GM21786 (cell line): ENCODE results near the gene CHAC1.
A peak's percentile ranks its signal among the peaks of the same experiment; 100 is the strongest.
"Not testable (repeated sequence)": the region's sequence is repeated elsewhere in the genome, so short reads cannot be mapped to it uniquely, and the experiment has no call there.

Source experiments
- ATAC-seq: cut with Tn5 transposase; IDR thresholded peaks from one replicate; pipeline ENCODE4 v1.9.1; 2021; ENCODE audit not compliant: unreplicated experiment

Gene CHAC1

DNA sequence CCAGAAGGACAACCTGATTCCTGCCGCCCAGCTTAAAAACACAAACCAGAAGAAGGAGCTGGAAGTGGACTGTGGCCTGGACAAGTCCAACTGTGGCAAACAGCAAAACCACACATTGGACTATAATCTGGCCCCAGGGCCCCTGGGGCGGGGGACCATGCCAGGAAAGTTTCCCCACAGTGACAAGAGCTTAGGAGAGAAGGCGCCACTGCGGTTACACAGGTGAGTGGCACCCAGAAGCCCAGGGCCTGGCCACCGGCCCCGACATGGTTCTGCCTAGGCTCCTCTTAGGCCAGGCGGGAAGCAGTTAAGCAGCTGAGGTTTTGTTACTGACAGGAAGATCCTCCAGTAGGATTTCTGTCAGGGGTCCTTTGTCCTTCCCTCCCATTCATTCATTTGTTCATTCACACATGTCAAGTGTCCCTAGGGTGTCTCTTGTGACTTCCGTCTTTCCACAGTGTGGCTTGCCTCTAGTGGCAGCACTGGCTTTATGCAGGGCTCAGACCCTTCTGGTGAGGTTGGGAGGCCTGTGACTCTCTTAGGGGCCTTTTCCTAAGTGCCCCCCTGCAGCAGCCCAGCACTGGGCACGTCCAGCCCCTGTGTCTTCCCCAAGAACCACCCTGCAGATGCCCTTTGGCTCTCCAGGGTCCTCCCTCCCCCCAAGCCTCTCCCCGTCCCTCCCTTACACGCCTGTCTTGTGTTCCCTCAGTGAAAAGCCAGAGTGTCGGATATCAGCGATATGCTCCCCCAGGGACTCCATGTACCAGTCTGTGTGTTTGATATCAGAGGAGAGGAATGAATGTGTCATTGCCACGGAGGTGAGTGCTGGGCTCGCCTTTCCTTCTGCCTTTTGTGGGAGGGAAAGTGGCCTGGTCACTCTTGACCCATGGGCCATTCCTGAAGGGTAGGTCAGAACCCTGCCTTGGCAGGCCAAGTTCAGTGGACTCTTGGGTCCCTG lies 16.3 kb upstream of the CHAC1 start:
- ATAC-seq = no peak

DNA sequence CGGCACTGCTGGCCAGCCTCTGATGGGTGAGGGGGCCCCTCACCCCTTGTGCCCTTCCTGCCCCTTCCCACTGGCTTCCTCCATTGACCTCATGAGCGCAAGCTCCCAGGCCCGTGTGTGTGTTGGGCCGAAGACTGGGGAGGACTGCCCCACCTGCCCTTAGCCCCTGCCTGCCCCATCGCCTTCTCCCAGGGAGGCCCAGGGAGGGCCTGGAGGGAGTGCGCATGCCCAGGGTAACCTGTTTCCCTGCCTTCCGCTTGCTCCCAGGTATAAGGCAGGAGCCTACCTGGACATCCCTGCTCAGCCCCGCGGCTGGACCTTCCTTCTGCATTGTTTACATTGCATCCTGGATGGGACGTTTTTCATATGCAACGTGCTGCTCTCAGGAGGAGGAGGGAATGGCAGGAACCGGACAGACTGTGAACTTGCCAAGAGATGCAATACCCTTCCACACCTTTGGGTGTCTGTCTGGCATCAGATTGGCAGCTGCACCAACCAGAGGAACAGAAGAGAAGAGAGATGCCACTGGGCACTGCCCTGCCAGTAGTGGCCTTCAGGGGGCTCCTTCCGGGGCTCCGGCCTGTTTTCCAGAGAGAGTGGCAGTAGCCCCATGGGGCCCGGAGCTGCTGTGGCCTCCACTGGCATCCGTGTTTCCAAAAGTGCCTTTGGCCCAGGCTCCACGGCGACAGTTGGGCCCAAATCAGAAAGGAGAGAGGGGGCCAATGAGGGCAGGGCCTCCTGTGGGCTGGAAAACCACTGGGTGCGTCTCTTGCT lies 15.3 kb upstream of the CHAC1 start:
- ATAC-seq = no peak

- ATAC-seq = no peak
These were observed 14.8 kb upstream of the CHAC1 start for GRCh38 chr15:40938536-40938870.

GRCh38 chr15:40940296-40940801 lies 12.9 kb upstream of the CHAC1 start:
- ATAC-seq = no peak

DNA sequence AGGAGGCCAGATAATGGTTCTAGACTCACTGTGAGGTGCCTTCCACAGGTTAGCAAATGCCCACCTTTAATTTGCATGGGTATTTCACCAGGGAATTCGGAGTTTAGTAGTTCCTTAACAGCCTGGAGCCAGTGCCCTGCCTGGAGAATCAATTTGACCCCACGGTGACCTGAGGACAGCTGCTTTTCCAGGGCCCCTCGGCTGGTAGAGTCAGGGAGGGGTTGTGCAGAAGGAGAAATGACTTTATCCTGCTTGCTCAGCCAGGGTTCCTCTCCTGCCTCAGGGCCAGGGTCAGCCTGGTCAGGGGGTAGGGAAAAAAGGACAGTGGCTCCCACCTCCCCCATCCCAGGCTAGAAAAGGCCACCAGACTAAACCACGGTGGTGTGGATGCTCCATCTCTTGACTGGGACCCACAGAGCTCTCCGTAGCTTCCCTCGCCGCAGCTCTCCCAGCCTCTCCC lies 12.2 kb upstream of the CHAC1 start:
- ATAC-seq = no peak

- peak; percentile 55 for ATAC-seq
These were observed 11.5 kb upstream of the CHAC1 start for GRCh38 chr15:40941528-40942336.

DNA sequence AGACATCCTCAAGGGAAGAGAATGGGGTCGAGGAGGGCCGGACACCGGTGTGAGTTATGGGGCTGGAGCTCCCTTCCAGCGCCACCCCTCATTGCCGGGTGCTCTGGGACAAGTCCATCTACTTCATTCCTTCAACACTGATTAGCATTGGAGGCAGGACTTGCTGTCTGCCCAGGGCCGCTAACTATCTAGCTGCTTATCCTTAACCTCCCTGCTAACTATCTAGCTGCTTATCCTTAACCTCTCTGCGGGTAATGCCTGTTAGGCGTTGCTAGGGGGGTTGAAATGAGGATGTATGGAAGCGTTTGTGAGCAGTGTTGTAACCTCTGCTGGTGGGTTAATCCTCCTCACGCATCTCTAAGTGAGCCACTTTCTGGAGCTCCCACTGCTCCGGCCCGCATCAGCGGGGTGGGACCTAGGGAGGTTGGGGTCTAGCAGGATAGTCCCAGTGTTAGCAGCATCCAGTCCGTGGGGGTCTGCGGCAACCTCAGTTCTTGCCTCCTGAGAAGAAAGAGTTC lies 10.9 kb upstream of the CHAC1 start:
- ATAC-seq = no peak

GRCh38 chr15:40942878-40943277 lies 10.4 kb upstream of the CHAC1 start:
- no peak for ATAC-seq

DNA sequence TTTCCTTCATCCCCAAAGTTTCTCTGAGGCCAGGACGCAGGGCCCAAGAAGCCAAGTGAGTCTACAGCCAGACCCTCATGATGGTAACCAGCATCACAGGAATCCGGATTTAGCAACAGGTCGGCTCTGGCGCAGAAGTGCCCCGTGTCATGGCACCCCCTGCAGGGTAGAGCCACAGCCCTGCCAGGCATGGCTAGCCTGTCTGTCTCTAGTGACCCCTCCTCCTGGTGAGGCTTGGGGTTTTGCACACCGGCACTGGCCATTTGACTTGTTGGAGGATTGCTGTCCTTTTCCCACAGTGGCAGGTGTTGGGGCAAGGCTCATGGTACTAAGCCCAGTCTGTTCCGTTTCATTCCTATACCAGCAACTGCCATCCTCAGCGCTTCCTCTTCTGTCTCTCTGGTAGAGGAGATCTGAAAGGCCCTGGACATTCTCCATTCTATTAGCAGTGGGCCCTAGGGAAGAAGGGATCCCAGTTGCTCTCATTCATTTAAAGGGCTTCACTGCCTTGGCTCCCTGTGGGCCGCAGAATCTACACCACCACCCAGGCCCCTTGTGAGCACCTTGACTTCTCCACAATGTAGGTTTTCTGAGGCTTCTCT lies 9.4 kb upstream of the CHAC1 start:
- ATAC-seq = no peak

DNA sequence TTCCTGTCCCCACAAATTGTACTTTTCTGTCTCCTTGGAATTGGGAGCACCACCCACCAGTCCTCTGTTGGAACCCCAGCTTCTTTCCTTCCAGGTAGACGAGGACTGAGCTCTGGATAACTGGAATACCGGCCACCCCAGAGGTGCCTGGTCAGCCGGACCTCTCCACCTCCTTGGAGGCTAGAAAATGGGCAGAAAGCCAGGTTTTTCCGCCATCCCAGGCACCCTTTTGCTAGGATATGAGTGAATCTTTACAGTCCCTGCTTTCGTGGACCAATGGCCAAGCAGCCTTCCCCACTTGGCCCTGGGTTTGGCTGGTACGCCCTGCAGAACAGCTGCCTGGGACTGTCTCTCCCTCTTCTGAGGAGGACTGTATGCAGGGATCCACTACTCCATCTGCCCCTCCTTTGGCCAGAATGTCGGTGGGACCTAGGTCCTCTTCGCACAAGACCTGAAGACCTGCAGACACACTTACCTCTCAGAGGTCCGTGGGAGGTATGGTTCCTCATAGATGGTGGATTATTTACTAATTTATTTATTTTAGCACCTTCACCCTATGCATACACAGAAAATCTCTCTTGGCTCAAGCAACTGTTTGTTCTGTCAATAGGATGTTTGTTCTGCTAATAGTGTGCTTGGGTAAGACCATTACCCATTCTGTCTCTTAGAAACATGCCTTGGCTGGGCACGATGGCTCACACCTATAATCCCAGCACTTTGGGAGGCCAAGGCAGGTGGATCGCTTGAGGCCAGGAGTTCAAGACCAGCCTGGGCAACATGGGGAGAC lies 8.6 kb upstream of the CHAC1 start:
- ATAC-seq = no peak

DNA sequence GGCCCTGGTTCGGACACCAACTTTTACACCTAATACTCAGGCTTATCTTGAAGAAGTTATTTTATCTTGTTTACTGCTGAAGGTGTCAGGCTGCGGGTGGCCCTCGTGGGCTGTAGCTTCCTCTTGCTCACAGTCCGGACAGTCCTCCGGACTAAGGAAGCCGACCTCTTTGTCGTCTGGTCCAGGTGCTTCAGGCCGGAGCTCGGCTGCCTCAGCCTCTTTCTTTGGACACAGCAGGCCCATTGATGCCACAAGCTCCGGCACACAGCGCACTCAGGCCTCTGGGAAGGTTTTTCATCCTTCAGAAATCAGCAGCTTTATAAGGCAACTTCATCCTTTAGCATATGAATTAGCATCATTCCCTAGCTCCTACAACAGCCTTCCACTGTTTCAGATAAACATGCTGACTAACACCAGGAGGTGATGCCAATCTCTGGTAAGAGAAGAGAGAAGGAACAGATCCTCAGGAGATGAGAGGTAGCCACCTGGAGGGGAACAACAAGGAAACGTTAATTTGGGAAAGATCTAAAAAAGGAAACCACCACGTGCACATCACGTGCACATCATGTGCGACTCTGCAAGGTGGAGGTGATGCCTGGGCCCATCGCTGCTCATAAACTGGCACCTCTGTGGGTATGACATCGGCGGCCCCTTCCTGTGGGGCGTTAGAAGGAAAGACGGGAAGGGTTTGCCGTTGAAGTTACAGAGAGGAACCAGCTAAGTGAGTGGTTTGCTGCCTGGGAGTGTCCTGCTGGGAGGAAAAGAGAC lies 4.4 kb upstream of the CHAC1 start:
- ATAC-seq = no peak

DNA sequence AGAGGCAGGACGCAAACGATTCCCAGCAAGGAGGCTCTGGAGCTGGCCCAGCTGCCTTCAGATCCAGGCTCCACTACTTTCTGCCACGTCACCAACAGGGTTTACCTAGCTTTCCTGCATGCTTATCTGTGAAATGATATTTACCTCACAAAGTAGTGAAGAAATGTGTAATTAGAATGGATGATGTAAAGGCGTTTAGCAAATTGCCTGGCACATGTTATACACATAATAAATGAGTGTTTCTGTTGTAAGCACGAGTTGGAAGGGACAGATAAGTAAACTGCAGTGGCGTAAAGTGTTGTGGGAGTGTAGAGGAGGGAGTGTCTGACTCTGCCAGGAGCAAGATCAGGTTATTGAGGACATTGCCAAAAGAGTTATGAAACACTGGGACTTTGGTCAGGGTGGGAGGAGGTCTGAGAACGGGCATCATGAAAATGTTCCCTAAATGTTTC lies 3.5 kb upstream of the CHAC1 start:
- no peak for ATAC-seq

DNA sequence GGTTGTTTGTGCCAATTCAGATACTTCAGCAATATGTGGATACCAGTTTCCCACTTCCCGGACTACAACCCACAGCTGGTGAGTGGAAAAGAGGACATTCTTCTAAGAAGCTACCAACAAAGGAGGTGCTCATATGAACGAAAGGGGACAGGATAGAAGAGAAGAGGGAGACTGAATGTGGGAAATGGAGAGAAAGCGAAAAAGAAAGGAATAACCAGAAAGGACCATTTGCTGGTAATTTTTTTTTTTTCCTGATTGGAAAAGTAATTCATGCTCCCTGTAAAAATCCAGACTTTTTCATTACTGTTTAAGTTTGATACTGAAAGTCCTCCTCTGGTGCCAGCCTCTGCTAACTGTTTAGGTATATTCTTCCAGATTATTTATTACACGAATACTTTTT lies 1.5 kb upstream of the CHAC1 start:
- ATAC-seq = no peak

DNA sequence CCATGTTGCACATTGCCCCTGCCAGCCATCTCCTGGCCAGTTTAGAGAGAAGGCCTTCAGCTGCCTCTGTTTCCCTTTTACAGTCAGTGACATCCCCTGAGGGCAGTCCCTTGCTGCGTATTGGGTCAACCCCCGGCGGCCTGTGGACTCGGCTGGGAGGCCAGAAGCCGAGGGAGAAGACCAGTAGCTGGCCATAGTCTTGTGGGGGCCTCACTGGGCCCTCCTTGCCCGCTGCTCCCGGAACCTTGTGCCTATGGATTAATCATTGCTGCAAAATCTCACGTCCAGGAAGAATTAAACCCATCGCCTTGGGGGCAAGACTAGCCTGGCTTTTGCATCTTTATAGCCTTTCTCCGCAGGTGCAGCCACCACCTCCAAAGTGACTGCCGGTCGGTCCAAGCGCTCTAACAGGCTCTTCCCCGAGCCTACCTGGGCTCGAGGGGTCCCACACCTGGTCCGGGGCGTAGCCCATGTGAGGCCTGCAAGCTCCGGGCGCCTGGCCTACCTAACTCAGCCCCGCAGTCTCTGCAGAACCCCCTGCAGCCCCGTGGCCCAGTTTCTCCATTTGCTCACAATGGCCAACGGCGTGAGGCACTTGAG lies 870 bp upstream of the CHAC1 start:
- no peak for ATAC-seq

DNA sequence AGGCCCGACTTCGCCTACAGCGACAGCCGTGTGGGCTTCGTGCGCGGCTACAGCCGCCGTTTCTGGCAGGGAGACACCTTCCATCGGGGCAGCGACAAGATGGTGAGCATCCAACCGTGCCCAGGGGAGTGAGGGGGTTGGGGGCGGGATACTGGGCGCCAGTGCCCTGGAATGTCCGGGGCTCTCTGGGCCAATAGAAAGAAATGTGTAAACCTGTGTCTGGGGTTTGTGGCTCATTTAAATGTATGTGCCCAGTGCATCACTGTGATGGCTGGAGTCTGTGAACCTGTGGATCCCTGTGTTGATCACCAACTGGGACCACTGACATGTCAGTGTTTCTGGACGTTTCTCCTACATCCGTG lies 423 bp downstream of the CHAC1 start:
- peak; percentile 5 for ATAC-seq

- ATAC-seq = not testable (repeated sequence)
These were observed 1.0 kb downstream of the CHAC1 start for GRCh38 chr15:40954158-40954848.

DNA sequence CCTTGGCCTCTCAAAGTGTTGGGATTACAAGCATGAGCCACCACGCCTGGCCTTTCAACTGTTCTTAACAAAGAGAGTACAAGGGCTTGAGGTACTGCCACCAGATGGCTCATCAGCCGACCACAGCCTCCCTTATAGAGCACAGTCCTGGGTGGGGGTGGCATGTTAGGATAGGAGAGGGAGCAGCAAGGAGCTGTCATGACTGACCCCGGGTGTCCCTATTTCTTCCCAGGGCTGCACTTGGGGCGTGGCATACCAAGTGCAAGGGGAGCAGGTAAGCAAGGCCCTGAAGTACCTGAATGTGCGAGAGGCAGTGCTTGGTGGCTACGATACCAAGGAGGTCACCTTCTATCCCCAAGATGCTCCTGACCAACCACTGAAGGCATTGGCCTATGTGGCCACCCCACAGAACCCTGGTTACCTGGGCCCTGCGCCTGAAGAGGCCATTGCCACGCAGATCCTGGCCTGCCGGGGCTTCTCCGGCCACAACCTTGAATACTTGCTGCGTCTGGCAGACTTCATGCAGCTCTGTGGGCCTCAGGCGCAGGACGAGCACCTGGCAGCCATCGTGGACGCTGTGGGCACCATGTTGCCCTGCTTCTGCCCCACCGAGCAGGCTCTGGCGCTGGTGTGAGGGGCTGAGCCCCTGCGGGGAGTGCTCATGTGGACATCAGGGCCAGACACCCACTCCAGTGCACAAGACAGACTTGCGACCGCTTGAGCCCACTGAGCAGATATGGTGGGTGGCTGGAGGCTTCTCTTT lies 2.1 kb downstream of the CHAC1 start:
- ATAC-seq = no peak
